A549 (cell line): ENCODE measurements around the gene ZDHHC11. TPM values are rescaled to one million over a fixed set of nuclear protein-coding genes. Genes with fewer than 3 reads are reported as not detected.
A peak's percentile ranks its signal among the peaks of the same experiment; 100 is the strongest.

ENCODE experiments used
- ATAC-seq, 2 experiments: fragments of 200-7000 bp in 1 of 2; fragments of >200 bp in 1 of 2; cut with Nextera tagmentation in 1 of 2; cut with Tn5 transposase in 1 of 2; 3 replicates each; pipeline versions ENCODE4 v1.8.0 to v1.9.1; 2018 to 2020; ENCODE audit warnings: mild to moderate bottlenecking in 1 of 2, moderate library complexity in 1 of 2
- CTCF ChIA-PET: fragments of 300-600 bp; sonication (Branson Sonifier 250); formaldehyde crosslinking; extraction: SDS; loops from one replicate; lab custom pipeline; 2021; ENCODE audit warnings: antibody characterized with exemption, inconsistent platforms; lab: Yijun Ruan, JAX
- POLR2A ChIA-PET: fragments of 350-600 bp; formaldehyde crosslinking; extraction: SDS; loops from one replicate; lab custom pipeline; 2021; ENCODE audit warnings: antibody characterized with exemption, inconsistent platforms; lab: Yijun Ruan, JAX
- DNase-seq, 2 experiments: peaks; one replicate each; pipeline versions ENCODE4 v3.0.0 to v3.0.0-alpha.2; 2011 to 2016; ENCODE audit warnings: low read depth in 1 of 2, low spot score in 1 of 2
- FAIRE-seq: peaks from 2 replicates; lab custom pipeline; 2011; peaks lifted over from hg19 to GRCh38; lab: Jason Lieb, UNC
- H3K27ac ChIP-seq, 2 experiments: fragments of >200 bp; sonication (Bioruptor Twin); formaldehyde crosslinking; 3 replicates each; pipeline ENCODE4 v1.5.1; 2016 to 2017
- H3K4me1 ChIP-seq: fragments of >200 bp; sonication (Bioruptor Twin); formaldehyde crosslinking; 3 replicates; pipeline ENCODE4 v1.6.1; 2016
- H3K4me2 ChIP-seq: fragments of >200 bp; sonication (Bioruptor Twin); formaldehyde crosslinking; 3 replicates; pipeline ENCODE4 v1.6.1; 2016
- H3K4me3 ChIP-seq: fragments of >200 bp; sonication (Bioruptor Twin); formaldehyde crosslinking; 3 replicates; pipeline ENCODE4 v1.5.1; 2016
- H3K9me3 ChIP-seq: fragments of >200 bp; sonication (Bioruptor Twin); formaldehyde crosslinking; 3 replicates; pipeline ENCODE4 v1.6.1; 2016
- CBX8 ChIP-seq: fragments of 200-600 bp; sonication (generic); IDR thresholded peaks from 2 replicates; pipeline ENCODE4 v1.6.1; 2016
- CHD2 ChIP-seq: fragments of 150-350 bp; IDR thresholded peaks from 2 replicates; pipeline ENCODE4 v1.6.1; 2014; ENCODE audit warnings: low read length; ENCODE audit not compliant: partially characterized antibody
- EHMT2 ChIP-seq: fragments of 200-600 bp; sonication (generic); IDR thresholded peaks from 2 replicates; pipeline ENCODE4 v1.6.1; 2016; ENCODE audit warnings: antibody characterized with exemption, low read depth, mild to moderate bottlenecking, moderate library complexity
- FOSL2 ChIP-seq, 2 experiments: fragments of 450-650 bp in 1 of 2; fragments of >200 bp in 1 of 2; sonication (Bioruptor Twin) in 1 of 2; formaldehyde crosslinking; IDR thresholded peaks; 2 replicates each; pipeline versions ENCODE4 v1.5.0 to v1.6.1; 2016 to 2020; ENCODE audit warnings: mild to moderate bottlenecking in 1 of 2, moderate library complexity in 1 of 2
- HOXB13 ChIP-seq: fragments of 250-450 bp; sonication (Bioruptor Pico); IDR thresholded peaks from 2 replicates; pipeline ENCODE4 v1.5.0; 2020; ENCODE audit warnings: low read depth, mild to moderate bottlenecking, moderate library complexity
- KDM5A ChIP-seq: fragments of 200-600 bp; sonication (generic); IDR thresholded peaks from 2 replicates; pipeline ENCODE4 v1.6.1; 2016; ENCODE audit warnings: antibody characterized with exemption, mild to moderate bottlenecking
- MAFK ChIP-seq: fragments of 450-650 bp; IDR thresholded peaks from 2 replicates; pipeline ENCODE4 v1.6.1; 2014; ENCODE audit not compliant: partially characterized antibody
- MAZ ChIP-seq: fragments of 150-350 bp; IDR thresholded peaks from 2 replicates; pipeline ENCODE4 v1.6.1; 2014; ENCODE audit warnings: antibody characterized with exemption, low read depth, low read length, borderline replicate concordance
- MYC ChIP-seq: IDR thresholded peaks from 2 replicates; pipeline ENCODE4 v1.6.1; 2012; ENCODE audit warnings: mild to moderate bottlenecking, inconsistent platforms, low read length, improper control_type of control experiment, borderline replicate concordance
- NFE2L2 ChIP-seq: fragments of 150-350 bp; conservative IDR thresholded peaks from 2 replicates; pipeline ENCODE4 v1.6.1; 2014; ENCODE audit warnings: low read length
- RFX5 ChIP-seq: fragments of 450-650 bp; IDR thresholded peaks from 2 replicates; pipeline ENCODE4 v1.7.1; 2014; ENCODE audit warnings: antibody characterized with exemption, mild to moderate bottlenecking, moderate library complexity
- ZC3H11A ChIP-seq: fragments of 450-650 bp; IDR thresholded peaks from 2 replicates; pipeline ENCODE4 v1.6.1; 2014; ENCODE audit warnings: antibody characterized with exemption, mild to moderate bottlenecking
- ZNF302 ChIP-seq: fragments of 250-450 bp; sonication (Bioruptor Pico); IDR thresholded peaks from 2 replicates; pipeline ENCODE4 v1.9.0; 2021; ENCODE audit warnings: inconsistent platforms, mild to moderate bottlenecking, moderate library complexity
- ZSCAN20 ChIP-seq: fragments of 250-450 bp; sonication (Bioruptor Pico); IDR thresholded peaks from 2 replicates; pipeline ENCODE4 v1.8.0; 2022; ENCODE audit warnings: mild to moderate bottlenecking, moderate library complexity
- WGBS: methylation state at CpG from one replicate; pipeline ENCODE4 v1.1.6; 2017; ENCODE audit errors: missing lambda C conversion rate; 5-methylcytosine and 5-hydroxymethylcytosine counted together
- polyA plus RNA-seq, 4 experiments: library from polyadenylated mRNA; depleted of rRNA in 3 of 4; stranded (reverse); fragments of >200 nt; fragmentation: RNase III in 1 of 4; extraction: RNeasy Plus Mini Kit Qiagen cat#74134 plus additional on column Dnase treatment in 1 of 4; gene quantifications; 2 replicates in 3 of 4; 3 replicates in 1 of 4; pipeline ENCODE4 v1.2.3, GENCODE V29; 2011 to 2017
- TF ChIP-seq, protein P1 (sequence below): IDR thresholded peaks from 2 replicates; pipeline ENCODE4 v1.6.1; 2012; ENCODE audit warnings: low read depth, borderline replicate concordance
- TF ChIP-seq, protein P2 (sequence below): fragments of 150-350 bp; IDR thresholded peaks from 2 replicates; pipeline ENCODE4 v1.6.1; 2014; ENCODE audit warnings: low read depth, mild to moderate bottlenecking, low read length
- TF ChIP-seq, protein P3 (sequence below): fragments of 200-600 bp; sonication (generic); IDR thresholded peaks from 2 replicates; pipeline ENCODE4 v1.6.1; 2016; ENCODE audit warnings: antibody characterized with exemption, mild to moderate bottlenecking, moderate library complexity
- TF ChIP-seq, protein P4 (sequence below): fragments of >200 bp; sonication (Bioruptor Twin); formaldehyde crosslinking; IDR thresholded peaks from 2 replicates; pipeline ENCODE4 v1.6.1; 2016

ZDHHC11 gene
- polyA plus RNA-seq, 2 of the 4 experiments (the other 2 are of a cell fraction) = 2.6 to 13.7 TPM

DNA sequence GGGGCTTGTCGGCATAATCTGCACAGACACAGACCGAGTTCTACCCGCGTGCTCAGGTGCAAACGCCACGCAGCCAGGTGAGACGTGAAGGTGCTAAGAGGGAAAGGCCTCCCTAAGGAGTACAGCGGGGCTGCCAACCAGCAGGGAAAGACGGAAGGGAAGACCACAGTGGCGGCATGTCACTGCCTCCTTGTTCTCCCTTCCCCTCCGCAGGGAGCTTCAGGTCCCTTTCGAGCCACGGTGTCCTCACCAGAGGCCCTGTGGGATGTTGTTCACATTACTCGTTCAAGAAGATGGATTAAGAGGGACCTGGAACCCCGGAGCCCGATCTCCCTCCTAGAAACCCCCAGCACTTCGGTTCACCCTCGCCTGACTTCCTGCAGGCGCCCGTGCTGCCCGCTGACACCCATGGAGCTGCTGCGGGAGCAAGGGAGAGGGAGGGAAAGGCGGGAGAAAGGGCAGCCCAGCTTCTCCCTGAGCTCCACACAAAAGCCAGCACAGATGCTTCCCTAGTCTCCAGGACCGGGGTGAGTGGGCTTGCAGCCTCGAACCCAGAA, 41.1 kb upstream of the ZDHHC11 start:
- Histone ChIP-seq H3K27ac (peak overlapping the region; percentile 98 to 100), H3K9me3 (no peaks in the 10 kb centered on the region), H3K4me2 (peak overlapping the region; percentile 99), H3K4me3 (peak overlapping the region; percentile 96), H3K4me1 (peaks cover 20% of the 10 kb centered on the region)
- whole genome bisulfite sequencing = 4% methylated on average over 16 of the region's 25 CpGs
- DNase-seq (peak in 1 of 2 experiments; percentile 50), FAIRE-seq (no peak), ATAC-seq (peak; percentile 28 to 40; a peak in 5 of 6 replicates)
- ChIA-PET CTCF (interaction anchor here (1.4 to 8.9 kb wide), 3 partner anchors 13 to 223 kb away, joined by 4 to 89 read pairs (median 6); no protein-coding TSS in a partner anchor), POLR2A (interaction anchor here (1.9 kb wide), 1 partner anchor 11 kb away, joined by 7 read pairs; no protein-coding TSS in a partner anchor)
- TF ChIP-seq, protein P1, sequence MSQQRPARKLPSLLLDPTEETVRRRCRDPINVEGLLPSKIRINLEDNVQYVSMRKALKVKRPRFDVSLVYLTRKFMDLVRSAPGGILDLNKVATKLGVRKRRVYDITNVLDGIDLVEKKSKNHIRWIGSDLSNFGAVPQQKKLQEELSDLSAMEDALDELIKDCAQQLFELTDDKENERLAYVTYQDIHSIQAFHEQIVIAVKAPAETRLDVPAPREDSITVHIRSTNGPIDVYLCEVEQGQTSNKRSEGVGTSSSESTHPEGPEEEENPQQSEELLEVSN = 0 out of 2 replicates have a peak, but pooled peaks have one; percentile 21
- no peak for TF ChIP-seq ZNF302 (CRISPR knock-in tag)

DNA sequence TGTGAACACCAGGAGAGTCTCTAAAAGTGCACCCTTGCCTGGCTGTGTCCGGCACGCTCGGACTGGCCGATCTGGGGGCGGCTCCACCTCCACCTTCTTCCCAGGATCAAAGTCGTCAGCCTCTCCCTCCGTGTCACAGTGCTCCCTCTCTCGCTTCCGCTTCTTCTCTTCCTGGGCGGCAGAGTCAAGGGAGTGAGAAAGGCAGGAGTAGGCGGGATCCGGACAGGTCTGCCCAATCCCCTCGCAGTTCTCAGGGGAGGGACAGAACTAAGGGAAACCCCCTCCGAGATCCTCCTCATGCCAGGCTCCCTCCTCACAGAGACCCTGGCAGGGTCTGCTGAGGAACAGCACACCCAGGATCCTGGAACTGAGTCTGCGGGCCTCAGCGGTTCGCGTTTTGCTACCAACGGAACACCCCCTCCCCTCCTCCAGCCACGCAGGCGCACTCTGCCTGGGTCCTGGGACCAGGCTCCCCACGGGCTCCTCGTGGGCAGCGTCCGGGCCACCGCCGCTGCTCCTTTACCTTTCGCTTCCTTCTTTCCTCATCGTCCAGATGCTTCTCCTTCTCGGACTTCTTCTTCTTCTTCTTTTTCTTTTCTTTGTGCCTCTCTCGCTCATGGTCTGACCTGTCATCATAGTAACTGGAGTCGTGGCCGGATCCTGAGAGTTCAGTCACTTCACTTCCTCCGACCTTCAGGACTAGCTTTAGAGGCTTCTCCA, 40.5 kb upstream of the ZDHHC11 start:
- FAIRE-seq (no peak), ATAC-seq (peak; percentile 22 to 76; a peak in 3 of 6 replicates), DNase-seq (peak; percentile 60 to 62)
- no peaks in the 10 kb centered on the region for H3K9me3 ChIP-seq
- peak overlapping the region; percentile 96 for H3K4me3 ChIP-seq
- H3K4me1 ChIP-seq = peaks cover 20% of the 10 kb centered on the region
- peak overlapping the region; percentile 99 for H3K4me2 ChIP-seq
- TF ChIP-seq MAFK (no peak), EHMT2 (no peak), CBX8 (no peak), RFX5 (no peak), ZC3H11A (no peak), HOXB13 (no peak), MAZ (no peak), CHD2 (no peak)
- TF ChIP-seq, protein P2, sequence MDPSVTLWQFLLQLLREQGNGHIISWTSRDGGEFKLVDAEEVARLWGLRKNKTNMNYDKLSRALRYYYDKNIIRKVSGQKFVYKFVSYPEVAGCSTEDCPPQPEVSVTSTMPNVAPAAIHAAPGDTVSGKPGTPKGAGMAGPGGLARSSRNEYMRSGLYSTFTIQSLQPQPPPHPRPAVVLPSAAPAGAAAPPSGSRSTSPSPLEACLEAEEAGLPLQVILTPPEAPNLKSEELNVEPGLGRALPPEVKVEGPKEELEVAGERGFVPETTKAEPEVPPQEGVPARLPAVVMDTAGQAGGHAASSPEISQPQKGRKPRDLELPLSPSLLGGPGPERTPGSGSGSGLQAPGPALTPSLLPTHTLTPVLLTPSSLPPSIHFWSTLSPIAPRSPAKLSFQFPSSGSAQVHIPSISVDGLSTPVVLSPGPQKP = no peak
- TF ChIP-seq, protein P3, sequence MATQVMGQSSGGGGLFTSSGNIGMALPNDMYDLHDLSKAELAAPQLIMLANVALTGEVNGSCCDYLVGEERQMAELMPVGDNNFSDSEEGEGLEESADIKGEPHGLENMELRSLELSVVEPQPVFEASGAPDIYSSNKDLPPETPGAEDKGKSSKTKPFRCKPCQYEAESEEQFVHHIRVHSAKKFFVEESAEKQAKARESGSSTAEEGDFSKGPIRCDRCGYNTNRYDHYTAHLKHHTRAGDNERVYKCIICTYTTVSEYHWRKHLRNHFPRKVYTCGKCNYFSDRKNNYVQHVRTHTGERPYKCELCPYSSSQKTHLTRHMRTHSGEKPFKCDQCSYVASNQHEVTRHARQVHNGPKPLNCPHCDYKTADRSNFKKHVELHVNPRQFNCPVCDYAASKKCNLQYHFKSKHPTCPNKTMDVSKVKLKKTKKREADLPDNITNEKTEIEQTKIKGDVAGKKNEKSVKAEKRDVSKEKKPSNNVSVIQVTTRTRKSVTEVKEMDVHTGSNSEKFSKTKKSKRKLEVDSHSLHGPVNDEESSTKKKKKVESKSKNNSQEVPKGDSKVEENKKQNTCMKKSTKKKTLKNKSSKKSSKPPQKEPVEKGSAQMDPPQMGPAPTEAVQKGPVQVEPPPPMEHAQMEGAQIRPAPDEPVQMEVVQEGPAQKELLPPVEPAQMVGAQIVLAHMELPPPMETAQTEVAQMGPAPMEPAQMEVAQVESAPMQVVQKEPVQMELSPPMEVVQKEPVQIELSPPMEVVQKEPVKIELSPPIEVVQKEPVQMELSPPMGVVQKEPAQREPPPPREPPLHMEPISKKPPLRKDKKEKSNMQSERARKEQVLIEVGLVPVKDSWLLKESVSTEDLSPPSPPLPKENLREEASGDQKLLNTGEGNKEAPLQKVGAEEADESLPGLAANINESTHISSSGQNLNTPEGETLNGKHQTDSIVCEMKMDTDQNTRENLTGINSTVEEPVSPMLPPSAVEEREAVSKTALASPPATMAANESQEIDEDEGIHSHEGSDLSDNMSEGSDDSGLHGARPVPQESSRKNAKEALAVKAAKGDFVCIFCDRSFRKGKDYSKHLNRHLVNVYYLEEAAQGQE = no peak
- ChIA-PET POLR2A (no interaction called here), CTCF (interaction anchor here (1.2 to 8.9 kb wide), 4 partner anchors 11 to 222 kb away, joined by 3 to 89 read pairs (median 8); no protein-coding TSS in a partner anchor)
- peak overlapping the region; percentile 98 to 100 for H3K27ac ChIP-seq
- 35% methylated on average over 33 of the region's 34 CpGs for WGBS

DNA sequence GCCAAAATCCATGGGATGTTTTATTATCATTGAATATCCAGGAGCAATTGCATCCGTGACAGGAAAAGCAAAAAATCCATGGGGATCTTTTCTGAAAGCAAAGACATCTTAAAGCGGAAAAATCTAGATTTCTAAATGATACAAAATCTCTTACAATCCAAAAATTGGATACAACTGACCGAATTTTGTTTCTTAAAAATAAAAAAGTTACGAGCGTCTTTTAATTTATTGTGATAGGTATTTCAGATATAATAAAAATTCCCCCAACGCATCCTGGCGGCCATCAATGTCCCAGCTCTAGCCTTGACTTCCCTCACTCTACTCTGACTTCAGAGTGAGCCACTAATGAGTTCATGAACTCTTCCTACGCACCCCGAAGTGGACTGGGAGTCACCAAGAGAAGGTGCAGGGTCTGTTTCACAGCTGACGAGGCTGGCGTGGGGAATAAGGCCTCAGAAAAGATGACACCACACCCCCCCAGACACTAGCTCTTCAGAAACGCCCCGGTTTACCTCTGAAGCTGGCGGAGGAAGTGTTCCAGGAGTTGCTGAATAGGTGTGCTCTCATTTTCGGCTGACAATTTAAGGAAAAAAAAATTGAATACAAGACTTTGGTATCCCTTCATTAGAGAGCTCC, 38.4 kb upstream of the ZDHHC11 start:
- H3K4me2 ChIP-seq = no peak overlapping the region
- DNase-seq (no peak), FAIRE-seq (no peak), ATAC-seq (no peak)
- TF ChIP-seq KDM5A (no peak), FOSL2 (IDR thresholded peaks at IDR 0.05) (no peak), FOSL2 (CRISPR knock-in tag; IDR thresholded peaks at IDR 0.05) (no peak), ZSCAN20 (CRISPR knock-in tag) (no peak), NFE2L2 (no peak), MAZ (no peak), MYC (no peak)
- TF ChIP-seq, protein P1 = no peak
- TF ChIP-seq, protein P4, sequence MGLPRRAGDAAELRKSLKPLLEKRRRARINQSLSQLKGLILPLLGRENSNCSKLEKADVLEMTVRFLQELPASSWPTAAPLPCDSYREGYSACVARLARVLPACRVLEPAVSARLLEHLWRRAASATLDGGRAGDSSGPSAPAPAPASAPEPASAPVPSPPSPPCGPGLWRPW = no peak
- CTCF ChIA-PET = interaction anchor here (0.8 to 8.9 kb wide), 7 partner anchors 12 to 442 kb away, joined by 3 to 89 read pairs (median 4); no protein-coding TSS in a partner anchor
- no peaks in the 10 kb centered on the region for H3K9me3 ChIP-seq
- peaks cover 16% of the 10 kb centered on the region for H3K4me1 ChIP-seq
- H3K4me3 ChIP-seq = no peak overlapping the region
- 93% methylated on average over 15 of the region's 15 CpGs for WGBS
- POLR2A ChIA-PET = no interaction called here
- H3K27ac ChIP-seq = no peak overlapping the region
